ENCODE results near the gene UTF1. TPM values are rescaled to one million over a fixed set of nuclear protein-coding genes. Genes with fewer than 3 reads are reported as not detected.

Gene UTF1
- total and polyA plus RNA-seq, 8 donors = not detected

- Histone ChIP-seq H3K4me3 (no peak overlapping the region), H3K27ac (no peak overlapping the region), H3K9me3 (no peaks in the 10 kb centered on the region), H3K27me3 (no peaks in the 10 kb centered on the region), H3K4me1 (peaks cover 7 to 34% (median 22%) of the 10 kb centered on the region in 4 donors), H3K36me3 (peaks cover 3 to 47% (median 31%) of the 10 kb centered on the region in 4 donors)
- no peak for DNase-seq
- intact Hi-C loops (cut with DNase I; ENCODE audit: low total_unique reads) = no loop called here
- no peak for TF ChIP-seq POLR2AphosphoS5 (IDR thresholded peaks at IDR 0.05)
- 90 to 92% (median 91%) methylated on average over 20 to 21 of the region's 21 CpGs for WGBS, 5 donors
Measured at GRCh38 chr10:133266056-133266795, 36.2 kb downstream of the UTF1 start.

- 77 to 90% (median 89%) methylated on average over 3 to 14 of the region's 14 CpGs for WGBS, 5 donors
Measured at GRCh38 chr10:133267293-133267692, 37.3 kb downstream of the UTF1 start.

GRCh38 chr10:133267829-133268228, 37.8 kb downstream of the UTF1 start:
- no peak for DNase-seq
- Histone ChIP-seq H3K36me3 (peaks cover 3 to 61% (median 41%) of the 10 kb centered on the region in 4 donors), H3K9me3 (no peaks in the 10 kb centered on the region), H3K4me1 (peaks cover 0 to 23% (median 11%) of the 10 kb centered on the region in 4 donors), H3K4me3 (no peak overlapping the region), H3K27me3 (no peaks in the 10 kb centered on the region), H3K27ac (no peak overlapping the region)
- intact Hi-C loops (cut with DNase I; ENCODE audit: low total_unique reads) = no loop called here
- WGBS, 5 donors = 87 to 92% (median 89%) methylated on average over 19 to 22 of the region's 22 CpGs
- TF ChIP-seq POLR2AphosphoS5 (IDR thresholded peaks at IDR 0.05) (no peak), CTCF (IDR thresholded peaks at IDR 0.05) (no peak), EP300 (IDR thresholded peaks at IDR 0.05) (no peak), POLR2A (IDR thresholded peaks at IDR 0.05) (no peak)

More at GRCh38 chr10:133267293-133267692, 37.3 kb downstream of the UTF1 start:
- H3K4me3 ChIP-seq = no peak overlapping the region
- no peak for DNase-seq
- H3K27ac ChIP-seq = no peak overlapping the region
- intact Hi-C loops (cut with DNase I; ENCODE audit: low total_unique reads) = no loop called here
- H3K36me3 ChIP-seq = peaks cover 3 to 56% (median 37%) of the 10 kb centered on the region in 4 donors
- no peaks in the 10 kb centered on the region for H3K27me3 ChIP-seq
- peaks cover 3 to 29% (median 16%) of the 10 kb centered on the region in 4 donors for H3K4me1 ChIP-seq
- no peak for TF ChIP-seq POLR2A (IDR thresholded peaks at IDR 0.05)
- no peak for TF ChIP-seq POLR2AphosphoS5 (IDR thresholded peaks at IDR 0.05)
- TF ChIP-seq EP300 (IDR thresholded peaks at IDR 0.05) = no peak
- no peak for TF ChIP-seq CTCF (IDR thresholded peaks at IDR 0.05)
- no peaks in the 10 kb centered on the region for H3K9me3 ChIP-seq

GRCh38 chr10:133268532-133268931, 38.5 kb downstream of the UTF1 start:
- 90 to 95% (median 94%) methylated on average over 12 to 22 of the region's 22 CpGs for WGBS, 5 donors

More at GRCh38 chr10:133268532-133268931, 38.5 kb downstream of the UTF1 start:
- peaks cover 3 to 68% (median 47%) of the 10 kb centered on the region in 4 donors for H3K36me3 ChIP-seq
- H3K27me3 ChIP-seq = peaks cover 0 to under 1% (median 0%) of the 10 kb centered on the region in 3 donors
- TF ChIP-seq POLR2AphosphoS5 (IDR thresholded peaks at IDR 0.05) (no peak), POLR2A (IDR thresholded peaks at IDR 0.05) (no peak), EP300 (IDR thresholded peaks at IDR 0.05) (no peak), CTCF (IDR thresholded peaks at IDR 0.05) (no peak)
- DNase-seq = no peak
- peaks cover 0 to 19% (median 7%) of the 10 kb centered on the region in 4 donors for H3K4me1 ChIP-seq
- no peaks in the 10 kb centered on the region for H3K9me3 ChIP-seq
- no peak overlapping the region for H3K27ac ChIP-seq
- intact Hi-C loops (cut with DNase I; ENCODE audit: low total_unique reads) = no loop called here
- H3K4me3 ChIP-seq = no peak overlapping the region

Data from stomach (tissue), 9 donors.